BLaER1 treated with 17β-estradiol and CSF1 and Interleukin-3, amounts not matched to agents 10 nM and 100 nM (cell line): ENCODE results near the gene ETV3L.
A peak's percentile ranks its signal among the peaks of the same experiment; 100 is the strongest.

Experiments
- H3K27ac ChIP-seq, 11 experiments: shearing (Covaris generic); formaldehyde crosslinking; 2 replicates each; pipeline ENCODE4 v1.8.1; 2022
- H3K27me3 ChIP-seq, 11 experiments: shearing (Covaris generic); formaldehyde crosslinking; 2 replicates each; pipeline ENCODE4 v1.8.1; 2022
- H3K36me3 ChIP-seq, 11 experiments: shearing (Covaris generic); formaldehyde crosslinking; 2 replicates each; pipeline ENCODE4 v1.8.1; 2022
- H3K4me1 ChIP-seq, 10 experiments: shearing (Covaris generic); formaldehyde crosslinking; 2 replicates each; pipeline ENCODE4 v1.8.1; 2022
- H3K4me2 ChIP-seq, 11 experiments: shearing (Covaris generic); formaldehyde crosslinking; 2 replicates each; pipeline ENCODE4 v1.8.1; 2022
- H3K4me3 ChIP-seq, 10 experiments: shearing (Covaris generic); formaldehyde crosslinking; 2 replicates each; pipeline ENCODE4 v1.8.1; 2022
- H3K9ac ChIP-seq, 11 experiments: shearing (Covaris generic); formaldehyde crosslinking; 2 replicates each; pipeline ENCODE4 v1.8.1; 2022
- H3K9me3 ChIP-seq, 11 experiments: shearing (Covaris generic); formaldehyde crosslinking; replicated peaks in 1 of 11; 2 replicates each; pipeline ENCODE4 v1.8.1; 2022
- H4K20me1 ChIP-seq, 11 experiments: shearing (Covaris generic); formaldehyde crosslinking; 2 replicates each; pipeline ENCODE4 v1.8.1; 2022
- Cebpa-rat ChIP-seq, 11 experiments: shearing (Covaris generic); IDR thresholded peaks; 2 replicates each; pipeline ENCODE4 v1.8.1; 2022

Gene ETV3L

GRCh38 chr1:157140063-157140588 is 40.5 kb upstream of the ETV3L start:
- Histone ChIP-seq H3K36me3 (peaks cover 11 to 13% (median 12%) of the 10 kb centered on the region in 11 experiments), H3K27ac (no peak overlapping the region), H3K4me2 (no peak overlapping the region), H3K4me1 (peaks cover 27 to 41% (median 31%) of the 10 kb centered on the region in 10 experiments), H3K4me3 (no peak overlapping the region), H3K9ac (no peak overlapping the region), H4K20me1 (peaks cover 15 to 29% (median 27%) of the 10 kb centered on the region in 11 experiments; a peak in 21 of 22 replicates), H3K27me3 (no peaks in the 10 kb centered on the region), H3K9me3 (no peaks in the 10 kb centered on the region)
- no peak for TF ChIP-seq Cebpa-rat (IDR thresholded peaks at IDR 0.05)

- Histone ChIP-seq H3K27ac (peak overlapping the region; percentile 92 to 97 (median 95)), H3K27me3 (no peaks in the 10 kb centered on the region), H3K4me2 (peak overlapping the region; percentile 86 to 98 (median 93)), H3K4me1 (peaks cover 37 to 50% (median 40%) of the 10 kb centered on the region in 10 experiments), H3K9ac (peak overlapping the region; percentile 89 to 96 (median 92)), H3K36me3 (peaks cover 20 to 23% (median 21%) of the 10 kb centered on the region in 11 experiments), H4K20me1 (peaks cover 22 to 38% (median 36%) of the 10 kb centered on the region in 11 experiments; a peak in 21 of 22 replicates), H3K4me3 (peak overlapping the region; percentile 80 to 98 (median 94)), H3K9me3 (no peaks in the 10 kb centered on the region)
- no peak for TF ChIP-seq Cebpa-rat (IDR thresholded peaks at IDR 0.05)
Observed at GRCh38 chr1:157139052-157139715, 39.6 kb upstream of the ETV3L start.

DNA sequence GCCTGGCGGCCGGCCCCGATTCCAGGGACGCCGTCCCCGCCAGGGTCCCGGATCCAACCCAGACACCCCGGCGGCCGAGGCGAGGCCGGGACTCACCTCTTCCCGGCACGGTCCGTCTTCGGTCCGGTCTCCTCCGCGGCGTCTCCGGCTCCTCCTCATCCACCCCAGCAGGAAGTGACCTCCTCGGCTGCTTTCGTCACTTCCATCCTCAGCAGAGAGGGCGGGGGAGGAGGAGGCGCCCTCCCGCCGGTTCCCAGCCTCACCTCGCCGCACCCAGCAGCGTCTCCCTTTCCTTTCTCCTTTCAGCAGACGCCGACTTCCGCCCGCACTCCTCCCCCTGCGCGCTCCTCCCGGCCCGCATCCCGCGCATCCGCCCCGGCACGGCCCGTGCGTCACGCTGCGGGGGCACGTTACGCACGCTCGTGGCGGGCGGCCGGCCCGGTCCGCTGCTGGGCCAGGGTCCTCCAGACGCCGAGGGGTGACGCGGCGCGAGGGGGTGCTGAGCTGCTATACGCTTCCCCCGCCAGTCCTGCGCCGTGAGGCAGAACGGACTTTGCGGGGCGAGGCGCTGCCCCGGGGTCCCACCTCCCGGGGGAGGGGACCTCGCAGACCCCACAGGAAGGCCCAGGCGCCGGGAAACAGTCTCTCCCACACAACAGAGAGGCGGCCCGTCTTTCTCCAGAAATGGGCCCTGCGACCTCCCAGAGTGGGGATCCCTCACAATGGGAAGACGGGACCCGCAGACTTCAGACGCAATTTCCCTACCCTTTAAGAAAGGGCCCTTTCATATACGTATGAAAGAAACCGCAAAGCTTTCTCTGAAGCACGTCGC is 38.8 kb upstream of the ETV3L start, which contains the start of gene ETV3:
ETV3 (minus strand) TSS at position 176 of the 832 bp plus-strand sequence. CDS start 2,043 bp downstream, outside the sequence.
- peak within 1 kb of the TSS; percentile 89 to 98 (median 94) for H3K4me2 ChIP-seq
- H3K4me3 ChIP-seq, result peak within 1 kb of the TSS; percentile 80 to 98 (median 94)
- peaks cover 30 to 46% (median 44%) of the 10 kb centered on the region in 11 experiments; a peak in 21 of 22 replicates for H4K20me1 ChIP-seq
- H3K9ac ChIP-seq, result peak within 1 kb of the TSS; percentile 89 to 96 (median 92)
- TF ChIP-seq Cebpa-rat (IDR thresholded peaks at IDR 0.05), result no peak
- H3K36me3 ChIP-seq, result peaks cover 27 to 30% (median 29%) of the 10 kb centered on the region in 11 experiments
- peak within 1 kb of the TSS; percentile 92 to 97 (median 95) for H3K27ac ChIP-seq
- no peaks in the 10 kb centered on the region for H3K27me3 ChIP-seq
- H3K4me1 ChIP-seq, result peaks cover 44 to 58% (median 47%) of the 10 kb centered on the region in 10 experiments
- H3K9me3 ChIP-seq, result no peaks in the 10 kb centered on the region

- no peak for TF ChIP-seq Cebpa-rat (IDR thresholded peaks at IDR 0.05)
- Histone ChIP-seq H3K36me3 (peaks cover 35 to 39% (median 37%) of the 10 kb centered on the region in 11 experiments), H3K9ac (peak overlapping the region; percentile 89 to 96 (median 92)), H3K27me3 (no peaks in the 10 kb centered on the region), H3K4me2 (peak overlapping the region; percentile 89 to 98 (median 94)), H4K20me1 (peaks cover 31 to 54% (median 52%) of the 10 kb centered on the region in 11 experiments), H3K27ac (peak overlapping the region; percentile 92 to 97 (median 95)), H3K9me3 (no peaks in the 10 kb centered on the region), H3K4me1 (peaks cover 47 to 62% (median 55%) of the 10 kb centered on the region in 10 experiments), H3K4me3 (peak overlapping the region; percentile 80 to 98 (median 94))
Observed at GRCh38 chr1:157137408-157138219, 38.0 kb upstream of the ETV3L start.

GRCh38 chr1:157137046-157137407 is 37.4 kb upstream of the ETV3L start:
- Histone ChIP-seq H3K27ac (peak overlapping the region; percentile 3 to 97 (median 95); a peak in 20 of 22 replicates), H3K9me3 (no peaks in the 10 kb centered on the region), H4K20me1 (peaks cover 32 to 60% (median 57%) of the 10 kb centered on the region in 11 experiments), H3K4me1 (peaks cover 47 to 62% (median 56%) of the 10 kb centered on the region in 10 experiments), H3K4me3 (peak overlapping the region; percentile 80 to 98 (median 94)), H3K36me3 (peaks cover 41 to 44% (median 43%) of the 10 kb centered on the region in 11 experiments), H3K9ac (peak overlapping the region; percentile 89 to 96 (median 92)), H3K4me2 (peak overlapping the region; percentile 89 to 98 (median 94)), H3K27me3 (no peaks in the 10 kb centered on the region)
- TF ChIP-seq Cebpa-rat (IDR thresholded peaks at IDR 0.05), result no peak

DNA sequence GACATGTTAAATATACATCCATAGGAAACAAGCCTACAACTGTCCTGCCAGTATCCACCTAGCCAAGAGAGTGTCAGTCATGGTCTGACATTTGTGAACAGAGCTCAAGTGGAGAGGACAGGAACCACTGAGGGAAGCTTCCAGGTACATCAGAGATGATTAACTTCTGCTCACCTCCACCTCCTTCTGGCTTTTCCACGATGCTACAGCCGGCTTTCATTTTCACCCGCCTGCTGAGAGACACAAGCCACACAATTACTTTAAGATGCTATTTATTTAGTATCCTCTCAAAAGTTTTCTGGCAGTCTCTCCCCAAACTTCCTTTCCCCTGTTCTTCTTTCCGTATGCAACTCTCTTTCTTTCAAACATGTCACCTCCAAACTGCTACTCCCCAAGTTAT is 36.5 kb upstream of the ETV3L start:
- Histone ChIP-seq H3K9me3 (no peaks in the 10 kb centered on the region), H3K27me3 (no peaks in the 10 kb centered on the region), H3K4me2 (peak overlapping the region; percentile 89 to 98 (median 94)), H3K27ac (peak overlapping the region in 3 of 11 experiments; percentile 95 to 96 (median 95); a peak in 3 of 22 replicates), H3K9ac (peak overlapping the region; percentile 89 to 96 (median 92); a peak in 18 of 22 replicates), H3K4me1 (peaks cover 47 to 62% (median 54%) of the 10 kb centered on the region in 10 experiments), H4K20me1 (peaks cover 35 to 67% (median 63%) of the 10 kb centered on the region in 11 experiments), H3K36me3 (peaks cover 50 to 53% (median 52%) of the 10 kb centered on the region in 11 experiments), H3K4me3 (peak overlapping the region in 8 of 10 experiments; percentile 80 to 98 (median 94); a peak in 13 of 20 replicates)
- no peak for TF ChIP-seq Cebpa-rat (IDR thresholded peaks at IDR 0.05)

DNA sequence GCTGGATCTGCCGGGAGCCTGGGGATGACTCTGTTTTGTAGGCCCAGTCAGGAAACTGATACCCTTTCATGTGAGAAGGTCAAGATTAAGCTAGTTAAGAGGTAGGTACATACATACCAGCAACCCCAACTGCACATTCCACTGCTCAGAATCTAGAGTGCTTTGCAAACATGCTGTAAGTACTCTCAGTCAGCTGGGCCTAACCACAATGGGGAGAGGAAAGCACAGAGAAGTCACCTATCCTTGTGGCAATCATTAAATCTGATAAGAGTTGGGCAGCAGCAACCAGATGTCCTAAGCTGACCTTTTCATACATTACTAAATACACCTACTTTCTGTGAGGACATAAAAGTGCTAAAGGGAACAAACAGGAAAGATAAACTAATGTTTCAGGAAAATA is 36.0 kb upstream of the ETV3L start:
- Histone ChIP-seq H3K9ac (peak overlapping the region in 4 of 11 experiments; percentile 90 to 96 (median 92); a peak in 6 of 22 replicates), H4K20me1 (peaks cover 35 to 72% (median 65%) of the 10 kb centered on the region in 11 experiments), H3K27me3 (no peaks in the 10 kb centered on the region), H3K4me2 (peak overlapping the region in 10 of 11 experiments; percentile 89 to 98 (median 94); a peak in 17 of 22 replicates), H3K36me3 (peaks cover 55 to 58% (median 57%) of the 10 kb centered on the region in 11 experiments), H3K9me3 (no peaks in the 10 kb centered on the region), H3K27ac (peak overlapping the region in 1 of 11 experiments; percentile 26; a peak in 1 of 22 replicates), H3K4me1 (peaks cover 47 to 62% (median 54%) of the 10 kb centered on the region in 10 experiments), H3K4me3 (peak overlapping the region in 1 of 10 experiments; percentile 98; a peak in 1 of 20 replicates)
- no peak for TF ChIP-seq Cebpa-rat (IDR thresholded peaks at IDR 0.05)
